GM21390 (cell line): ENCODE measurements around the gene RRP8.

Experiments used
- ATAC-seq: cut with Tn5 transposase; IDR thresholded peaks from one replicate; pipeline ENCODE4 v1.9.1; 2021; ENCODE audit not compliant: unreplicated experiment

Gene RRP8

GRCh38 chr11:6632116-6633073 is 29.0 kb upstream of the RRP8 start:
- no peak for ATAC-seq

GRCh38 chr11:6631361-6631890 is 28.0 kb upstream of the RRP8 start:
- ATAC-seq = no peak

DNA sequence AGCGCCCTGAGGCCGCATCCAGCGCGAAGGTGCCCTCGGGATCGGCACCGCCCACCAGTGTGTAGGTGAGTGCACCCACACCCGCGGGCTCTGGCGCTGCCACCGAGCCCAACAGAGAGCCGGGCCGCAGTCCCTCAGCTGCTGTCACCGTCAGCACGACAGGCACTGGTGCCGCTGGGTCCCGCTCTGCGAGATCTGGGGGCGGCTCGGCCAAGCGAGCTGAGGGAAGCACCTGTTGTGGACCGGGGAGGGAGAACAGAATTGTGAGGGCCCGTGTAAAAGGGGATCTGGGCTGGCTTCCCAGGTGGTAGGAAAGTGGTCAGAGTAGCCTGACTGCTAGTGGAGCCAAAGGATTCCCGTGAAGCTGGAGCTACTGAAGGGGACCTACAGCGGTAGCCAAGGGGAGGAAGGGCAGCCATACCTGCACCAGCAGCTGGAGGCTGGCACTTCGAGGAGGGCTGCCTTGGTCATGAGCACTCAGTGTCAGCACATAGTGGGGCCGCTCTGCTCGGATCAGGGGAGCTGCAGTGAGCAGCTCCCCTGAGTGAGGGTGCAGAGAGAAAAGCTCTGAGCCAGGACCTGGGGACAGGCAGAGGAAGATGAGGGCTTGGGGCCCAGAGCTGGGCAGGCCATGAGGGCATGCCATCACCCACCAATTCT is 27.3 kb upstream of the RRP8 start:
- ATAC-seq = no peak

- no peak for ATAC-seq
Measured at GRCh38 chr11:6629892-6630631, 26.6 kb upstream of the RRP8 start.

DNA sequence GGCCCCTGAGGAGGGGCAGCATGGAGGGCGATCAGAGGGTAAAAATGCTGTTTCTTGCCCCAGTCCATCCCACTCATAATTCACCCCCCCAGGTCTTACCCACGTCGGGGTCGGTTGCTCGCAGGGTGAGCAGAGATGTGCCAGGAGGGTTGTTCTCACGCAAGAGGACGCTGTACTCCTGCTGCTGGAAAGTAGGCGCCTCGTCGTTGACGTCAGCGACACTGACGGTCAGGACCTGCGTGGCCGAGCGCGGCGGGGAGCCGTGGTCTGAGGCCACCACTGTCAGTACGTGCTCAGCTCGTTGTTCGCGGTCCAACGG is 26.1 kb upstream of the RRP8 start:
- no peak for ATAC-seq

GRCh38 chr11:6628526-6628925 is 25.1 kb upstream of the RRP8 start:
- ATAC-seq = no peak

DNA sequence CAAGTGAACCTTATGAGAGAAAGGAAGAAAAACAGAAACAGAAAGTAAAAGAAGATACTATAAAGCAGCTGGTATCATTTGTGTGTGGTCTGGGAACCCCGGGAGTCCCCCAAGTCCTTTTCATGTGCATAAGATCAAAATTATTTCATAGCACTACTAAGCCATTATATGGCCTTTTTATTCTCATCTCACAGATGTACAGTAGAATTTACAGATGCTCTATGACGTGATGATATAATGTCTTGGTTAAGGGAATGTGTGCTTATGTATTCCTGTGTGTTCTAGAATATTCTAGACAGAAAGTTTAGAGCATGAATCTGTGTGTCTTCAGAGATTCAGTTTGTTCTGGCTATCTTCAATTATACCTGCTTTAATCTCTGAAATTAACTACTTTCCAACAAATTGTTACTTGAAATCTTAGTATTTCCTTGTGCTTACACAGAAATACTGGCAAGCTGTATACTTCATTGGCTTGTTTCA is 24.4 kb upstream of the RRP8 start:
- ATAC-seq = peak; percentile 74

GRCh38 chr11:6626971-6627761 is 23.8 kb upstream of the RRP8 start:
- peak; percentile 2 for ATAC-seq

GRCh38 chr11:6625832-6626420 is 22.5 kb upstream of the RRP8 start:
- no peak for ATAC-seq

- no peak for ATAC-seq
Measured at GRCh38 chr11:6625156-6625831, 21.9 kb upstream of the RRP8 start.

DNA sequence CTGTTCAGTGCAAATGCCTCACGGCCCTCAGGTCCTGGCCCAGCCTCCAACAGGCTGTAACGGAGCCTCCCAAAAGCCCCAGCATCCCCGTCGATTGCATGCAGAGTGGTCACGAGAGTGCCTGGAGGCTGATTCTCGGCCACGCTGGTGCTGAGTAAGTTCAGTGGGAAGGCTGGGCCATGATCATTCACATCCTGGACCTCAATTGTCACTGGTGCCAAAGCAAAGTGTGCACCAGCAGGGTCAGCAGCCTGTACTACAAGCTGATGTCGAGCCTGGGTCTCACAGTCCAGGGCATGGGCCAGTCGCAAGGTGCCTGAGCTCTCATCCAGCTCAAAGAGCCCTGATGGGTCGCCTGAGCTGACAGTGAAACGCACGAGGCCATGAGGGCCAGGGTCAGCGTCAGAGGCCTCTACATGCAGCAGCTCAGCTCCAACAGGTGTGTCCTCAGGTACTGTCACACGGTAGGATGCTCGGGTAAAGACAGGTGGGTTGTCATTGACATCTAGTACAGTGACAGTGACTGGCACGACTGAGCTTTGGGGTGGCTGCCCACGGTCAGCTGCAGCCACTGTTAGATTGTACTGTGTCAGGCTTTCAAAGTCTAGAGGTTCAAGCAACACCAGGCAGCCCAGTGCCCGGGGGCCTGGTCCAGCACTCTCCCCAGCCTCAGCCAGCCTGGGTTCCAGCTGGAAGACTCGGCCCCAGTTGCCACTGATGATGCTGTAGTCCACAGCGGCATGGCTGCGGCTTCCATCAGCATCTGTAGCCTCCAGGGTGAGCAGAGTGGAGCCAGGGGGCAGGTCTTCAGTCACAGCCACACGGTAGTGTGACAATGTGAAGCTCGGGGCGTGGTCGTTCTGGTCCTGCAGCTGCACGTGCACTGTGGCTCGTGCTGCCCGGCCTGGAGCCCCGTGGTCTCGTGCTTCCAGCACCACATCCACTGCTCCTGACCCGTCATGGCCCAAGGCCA is 20.3 kb upstream of the RRP8 start:
- ATAC-seq = no peak

DNA sequence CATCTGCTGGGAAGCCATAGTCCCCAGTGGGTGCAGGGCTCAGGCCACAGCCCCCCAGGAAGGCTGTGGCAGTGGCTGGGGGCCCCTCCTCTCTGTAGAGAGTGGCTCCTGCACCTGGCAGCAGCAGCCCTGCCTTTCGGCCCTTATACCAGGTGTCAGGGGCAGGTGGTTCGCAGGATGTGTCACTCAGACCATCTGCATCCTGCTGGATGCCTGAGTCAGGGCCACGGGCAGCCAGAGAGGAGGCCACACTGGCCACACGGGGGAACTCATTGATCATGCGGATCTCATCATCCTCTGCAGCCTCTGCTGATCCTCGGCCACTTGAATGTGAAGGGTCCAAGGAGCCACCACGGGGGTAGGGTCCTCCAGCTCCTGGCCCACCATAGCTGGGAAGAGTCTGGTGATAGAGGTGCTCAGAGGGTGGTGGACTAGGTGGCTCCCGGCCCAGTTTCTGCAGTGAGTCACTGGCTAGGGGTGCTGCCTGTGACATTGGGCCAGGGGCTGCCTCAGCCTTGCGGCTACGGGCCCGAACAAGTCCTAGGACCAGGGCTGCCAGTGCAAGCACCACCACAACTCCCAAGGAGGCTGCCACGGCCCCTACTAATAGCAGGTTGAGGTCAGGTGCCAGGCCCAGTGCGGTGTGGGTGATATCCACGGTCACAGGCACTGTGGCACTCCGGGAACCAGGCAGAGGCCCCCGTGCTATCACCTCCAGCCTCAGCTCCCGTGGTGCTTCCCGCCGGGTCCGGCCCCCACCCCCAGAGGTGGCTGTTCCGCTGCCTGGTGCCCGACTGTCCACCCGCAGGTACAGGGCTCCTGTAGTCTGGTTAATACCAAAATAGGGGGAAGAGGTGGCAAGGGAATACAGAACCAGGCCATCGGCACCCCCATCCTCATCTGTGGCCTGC is 19.1 kb upstream of the RRP8 start:
- no peak for ATAC-seq

GRCh38 chr11:6621711-6622211 is 18.3 kb upstream of the RRP8 start:
- ATAC-seq = no peak

DNA sequence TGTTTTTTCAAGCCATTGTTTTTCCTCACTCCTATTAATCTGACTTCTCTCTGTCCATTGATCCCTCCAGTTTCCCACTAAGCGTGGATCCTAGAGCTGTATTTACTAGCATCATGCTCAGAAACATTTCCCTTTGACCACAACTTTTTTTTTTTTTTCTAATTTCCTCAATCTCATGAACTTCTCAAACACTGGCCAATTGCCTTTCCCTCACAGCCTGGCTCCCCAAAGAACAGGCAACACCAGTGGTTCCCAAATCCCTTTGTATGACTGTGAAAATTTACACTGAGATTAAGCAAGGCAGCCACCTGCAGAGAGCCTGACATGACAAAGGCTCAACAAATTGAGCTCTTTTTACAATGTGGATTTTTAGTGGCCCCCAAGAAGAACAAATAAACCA is 17.2 kb upstream of the RRP8 start:
- no peak for ATAC-seq

GRCh38 chr11:6619004-6619745 is 15.8 kb upstream of the RRP8 start, which contains the start of gene TPP1:
TSS of gene TPP1 (minus strand) at chr11:6619422. CDS start at chr11:6619400, 22 bp downstream.
- peak; percentile 99 for ATAC-seq
